ENCODE data around the gene RGL2. TPM values are rescaled to one million over a fixed set of nuclear protein-coding genes. Genes with fewer than 3 reads are reported as not detected.

Gene RGL2
- total and polyA plus RNA-seq, 2 of the 13 experiments (the other 11 are each of a cell fraction or from before 2014, with no cell fraction given), result 22.9 to 47.4 TPM

GRCh38 chr6:33279257-33279695, 19.5 kb downstream of the RGL2 start:
- H3K4me2 ChIP-seq (ENCODE audit: low read depth, low read length), result no peak overlapping the region
- peaks cover 19% of the 10 kb centered on the region for H4K20me1 ChIP-seq (ENCODE audit: insufficient read depth, low read length)
- no peak overlapping the region for H3K4me3 ChIP-seq (replicated peaks in 1 of 3; ENCODE audit: insufficient read depth in 1 of 3, low read depth in 2 of 3, low read length in 3 of 3)
- H3K36me3 ChIP-seq (replicated peaks in 1 of 2; ENCODE audit: control insufficient read depth in 1 of 2, insufficient read depth in 2 of 2, low read length in 2 of 2), result peaks cover 16 to 62% of the 10 kb centered on the region in 2 experiments
- no peaks in the 10 kb centered on the region for H3K27me3 ChIP-seq (ENCODE audit: control insufficient read depth in 1 of 2, insufficient read depth in 2 of 2, low read length in 2 of 2)
- WGBS (ENCODE audit: low lambda C conversion rate), result 95% methylated on average over 13 of the region's 13 CpGs
- no peak overlapping the region for H3K27ac ChIP-seq (ENCODE audit: extremely low read length, insufficient read depth, low read length)
- H2AFZ ChIP-seq (ENCODE audit: low read length), result no peak overlapping the region
- H3K9ac ChIP-seq (ENCODE audit: insufficient read depth, low read depth, low read length), result no peak overlapping the region
- ATAC-seq (peak; percentile 0; the same call in 1 of the 3 replicates), FAIRE-seq (no peak), DNase-seq (ENCODE audit: low spot score) (no peak)
- TF ChIP-seq ZNF782 (CRISPR knock-in tag; IDR thresholded peaks at IDR 0.05; ENCODE audit: borderline replicate concordance) (no peak), AGO2 (optimal IDR thresholded peaks at IDR 0.05; ENCODE audit: low read depth, low read length) (peak; percentile 65)
- intact Hi-C loops (cut with micrococcal nuclease; ENCODE audit: unreplicated experiment), result no loop called here
- POLR2A ChIA-PET, result interaction anchor here (1.0 to 3.5 kb wide), 4 partner anchors 18 to 30 kb away, joined by 3 to 17 read pairs (median 8); partner anchors contain the start of gene RGL2
- peaks cover 15% of the 10 kb centered on the region for H3K4me1 ChIP-seq (ENCODE audit: insufficient read depth, low read length)
- CTCF ChIA-PET (ENCODE audit: low intra/inter-chr PET ratio, low total read pairs), result interaction anchor here (0.9 to 3.2 kb wide), 6 partner anchors 8 to 146 kb away, joined by 3 to 52 read pairs (median 10); partner anchors contain the start of genes RGL2 and VPS52
- no peaks in the 10 kb centered on the region for H3K9me3 ChIP-seq (ENCODE audit: low read length)
- no TSS peak for BruUV-seq (replicated peaks)
- H3K79me2 ChIP-seq (ENCODE audit: insufficient read depth, low read length), result peaks cover 12% of the 10 kb centered on the region
- in situ Hi-C loops (cut with HindIII; ENCODE audit: extremely low pct_ligation_motif_present, low pct_unique_long_range_greater_than_20kb), result loop anchor here (25.0 kb wide), 1 partner anchor 133 kb away; the partner anchor contains the start of genes CUTA, PHF1 and SYNGAP1

- Histone ChIP-seq H3K79me2 (ENCODE audit: insufficient read depth, low read length) (peaks cover 16% of the 10 kb centered on the region), H3K4me3 (replicated peaks in 1 of 3; ENCODE audit: insufficient read depth in 1 of 3, low read depth in 2 of 3, low read length in 3 of 3) (no peak overlapping the region), H3K27me3 (ENCODE audit: control insufficient read depth in 1 of 2, insufficient read depth in 2 of 2, low read length in 2 of 2) (no peaks in the 10 kb centered on the region), H3K9me3 (ENCODE audit: low read length) (no peaks in the 10 kb centered on the region), H3K27ac (ENCODE audit: extremely low read length, insufficient read depth, low read length) (no peak overlapping the region), H2AFZ (ENCODE audit: low read length) (no peak overlapping the region), H3K9ac (ENCODE audit: insufficient read depth, low read depth, low read length) (no peak overlapping the region), H3K4me2 (ENCODE audit: low read depth, low read length) (no peak overlapping the region), H4K20me1 (ENCODE audit: insufficient read depth, low read length) (peaks cover 24% of the 10 kb centered on the region), H3K36me3 (replicated peaks in 1 of 2; ENCODE audit: control insufficient read depth in 1 of 2, insufficient read depth in 2 of 2, low read length in 2 of 2) (peaks cover 19 to 65% of the 10 kb centered on the region in 2 experiments), H3K4me1 (ENCODE audit: insufficient read depth, low read length) (peaks cover 20% of the 10 kb centered on the region)
- BruUV-seq (replicated peaks), result no TSS peak
- POLR2A ChIA-PET, result interaction anchor here (0.6 to 3.5 kb wide), 6 partner anchors 10 to 56 kb away, joined by 3 to 17 read pairs (median 11); partner anchors contain the start of genes PFDN6, RGL2 and WDR46
- 0 out of 3 replicates have a peak, but pooled peaks have one; percentile 0 for ATAC-seq
- intact Hi-C loops (cut with micrococcal nuclease; ENCODE audit: unreplicated experiment), result no loop called here
- no peak for DNase-seq (ENCODE audit: low spot score)
- no peak for FAIRE-seq
- 90% methylated on average over 3 of the region's 3 CpGs for WGBS (ENCODE audit: low lambda C conversion rate)
- in situ Hi-C loops (cut with HindIII; ENCODE audit: extremely low pct_ligation_motif_present, low pct_unique_long_range_greater_than_20kb), result loop anchor here (25.0 kb wide), 1 partner anchor 133 kb away; the partner anchor contains the start of genes CUTA, PHF1 and SYNGAP1
- CTCF ChIA-PET (ENCODE audit: low intra/inter-chr PET ratio, low total read pairs), result interaction anchor here (1.4 to 3.2 kb wide), 2 partner anchors 64 to 67 kb away, joined by 4 to 37 read pairs; no protein-coding TSS in a partner anchor
- TF ChIP-seq ELF1 (CRISPR knock-in tag; IDR thresholded peaks at IDR 0.05), result no peak
- no peak for TF ChIP-seq TEAD3 (CRISPR knock-in tag; optimal IDR thresholded peaks at IDR 0.05; ENCODE audit: borderline replicate concordance)
- TF ChIP-seq SOX6 (IDR thresholded peaks at IDR 0.05), result no peak
- no peak for TF ChIP-seq SOX6 (CRISPR knock-in tag; IDR thresholded peaks at IDR 0.05)
- TF ChIP-seq NFAT5 (CRISPR knock-in tag; IDR thresholded peaks at IDR 0.05), result no peak
- no peak for TF ChIP-seq GABPA (IDR thresholded peaks at IDR 0.05; ENCODE audit: low read depth, low read length)
- no peak for TF ChIP-seq GABPA (CRISPR knock-in tag; IDR thresholded peaks at IDR 0.05; ENCODE audit: low read depth)
- TF ChIP-seq ZNF20 (CRISPR knock-in tag; IDR thresholded peaks at IDR 0.05), result no peak
- no peak for TF ChIP-seq IRX3 (CRISPR knock-in tag; IDR thresholded peaks at IDR 0.05; ENCODE audit: borderline replicate concordance, low read depth)
- TF ChIP-seq ZNF7 (CRISPR knock-in tag; IDR thresholded peaks at IDR 0.05), result no peak
- TF ChIP-seq NFE2 (CRISPR knock-in tag; IDR thresholded peaks at IDR 0.05), result no peak
- no peak for TF ChIP-seq ZNF674 (CRISPR knock-in tag; IDR thresholded peaks at IDR 0.05; ENCODE audit: low read depth)
Measured at GRCh38 chr6:33278810-33279209, 19.9 kb downstream of the RGL2 start.

Measured in HepG2 (cell line).